Astrocyte (in vitro differentiated cells and primary cell): ENCODE data around the gene KPNA3.

Experiments used
- EZH2 ChIP-seq: IDR thresholded peaks from 2 replicates; pipeline ENCODE4 v1.6.1; 2012; ENCODE audit warnings: mild to moderate bottlenecking, low read length, inconsistent platforms; ENCODE audit not compliant: insufficient read depth
- TF ChIP-seq, protein P1 (sequence below): IDR thresholded peaks from 2 replicates; pipeline ENCODE4 v1.5.1; 2011; ENCODE audit warnings: low read depth, mild to moderate bottlenecking, inconsistent platforms, low read length, moderate library complexity; ENCODE audit not compliant: insufficient read depth

DNA sequence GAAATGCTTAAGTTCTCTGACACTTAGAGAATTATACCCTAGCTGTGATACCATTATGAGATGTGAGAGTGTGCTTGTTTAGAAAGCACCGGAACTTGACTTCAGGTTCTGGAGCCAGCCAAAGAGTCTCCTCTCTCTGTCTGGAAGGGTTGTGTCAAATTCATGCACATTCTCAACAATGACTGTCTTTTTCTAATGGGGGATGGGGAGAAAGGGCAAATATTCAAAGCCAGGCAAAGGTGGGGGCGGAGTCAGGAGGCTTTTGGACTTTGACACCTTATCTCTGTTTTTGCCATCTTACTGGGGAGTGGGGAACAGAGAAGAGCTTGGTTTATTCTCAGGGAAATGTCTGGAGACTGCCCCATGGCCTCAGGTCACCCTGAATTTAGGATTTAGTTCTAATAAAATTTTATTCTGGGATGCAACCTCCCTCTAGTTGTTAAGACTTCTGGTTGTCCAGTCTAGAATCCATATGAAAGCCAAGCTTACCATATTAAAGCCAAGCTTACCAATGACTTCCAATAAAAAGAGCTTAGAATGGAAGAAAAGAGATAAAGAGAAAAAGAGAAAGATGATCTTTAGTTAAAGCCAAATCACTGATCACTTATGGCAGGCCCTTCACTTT, 28.2 kb upstream of the KPNA3 start:
- TF ChIP-seq, protein P1, sequence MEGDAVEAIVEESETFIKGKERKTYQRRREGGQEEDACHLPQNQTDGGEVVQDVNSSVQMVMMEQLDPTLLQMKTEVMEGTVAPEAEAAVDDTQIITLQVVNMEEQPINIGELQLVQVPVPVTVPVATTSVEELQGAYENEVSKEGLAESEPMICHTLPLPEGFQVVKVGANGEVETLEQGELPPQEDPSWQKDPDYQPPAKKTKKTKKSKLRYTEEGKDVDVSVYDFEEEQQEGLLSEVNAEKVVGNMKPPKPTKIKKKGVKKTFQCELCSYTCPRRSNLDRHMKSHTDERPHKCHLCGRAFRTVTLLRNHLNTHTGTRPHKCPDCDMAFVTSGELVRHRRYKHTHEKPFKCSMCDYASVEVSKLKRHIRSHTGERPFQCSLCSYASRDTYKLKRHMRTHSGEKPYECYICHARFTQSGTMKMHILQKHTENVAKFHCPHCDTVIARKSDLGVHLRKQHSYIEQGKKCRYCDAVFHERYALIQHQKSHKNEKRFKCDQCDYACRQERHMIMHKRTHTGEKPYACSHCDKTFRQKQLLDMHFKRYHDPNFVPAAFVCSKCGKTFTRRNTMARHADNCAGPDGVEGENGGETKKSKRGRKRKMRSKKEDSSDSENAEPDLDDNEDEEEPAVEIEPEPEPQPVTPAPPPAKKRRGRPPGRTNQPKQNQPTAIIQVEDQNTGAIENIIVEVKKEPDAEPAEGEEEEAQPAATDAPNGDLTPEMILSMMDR = no peak
- no peak for TF ChIP-seq EZH2
